Measurements from ENCODE around the gene RNU6-9.
"Not testable (repeated sequence)": the region's sequence is repeated elsewhere in the genome, so short reads cannot be mapped to it uniquely, and the experiment has no call there.

RNU6-9 gene

DNA sequence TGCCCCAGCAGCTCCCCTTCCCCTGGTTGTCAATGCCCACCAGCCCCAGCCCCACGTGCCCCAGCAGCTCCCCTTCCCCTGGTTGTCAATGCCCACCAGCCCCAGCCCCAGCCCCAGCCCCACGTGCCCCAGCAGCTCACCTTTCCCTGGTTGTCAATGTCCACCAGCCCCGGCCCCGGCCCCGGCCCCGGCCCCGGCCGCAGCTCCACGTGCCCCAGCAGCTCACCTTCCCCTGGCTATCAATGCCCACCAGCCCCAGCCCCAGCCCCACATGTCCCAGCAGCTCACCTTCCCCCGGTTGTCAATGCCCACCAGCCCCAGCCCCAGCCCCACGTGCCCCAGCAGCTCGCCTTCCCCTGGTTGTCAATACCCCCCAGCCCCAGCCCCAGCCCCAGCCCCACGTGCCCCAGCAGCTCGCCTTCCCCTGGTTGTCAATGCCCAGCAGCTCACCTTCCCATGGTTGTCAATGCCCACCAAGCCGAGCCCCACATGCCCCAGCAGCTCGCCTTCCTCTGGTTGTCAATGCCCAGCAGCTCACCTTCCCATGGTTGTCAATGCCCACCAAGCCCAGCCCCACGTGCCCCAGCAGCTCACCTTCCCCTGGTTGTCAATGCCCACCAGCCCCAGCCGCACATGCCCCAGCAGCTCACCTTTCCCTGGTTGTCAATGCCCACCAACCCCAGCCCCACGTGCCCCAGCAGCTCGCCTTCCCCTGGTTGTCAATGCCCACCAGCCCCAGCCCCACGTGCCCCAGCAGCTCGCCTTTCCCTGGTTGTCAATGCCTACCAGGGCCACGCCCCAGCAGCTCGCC is 14.3 kb upstream of the RNU6-9 start:
- DNase-seq, result not testable (repeated sequence)

DNA sequence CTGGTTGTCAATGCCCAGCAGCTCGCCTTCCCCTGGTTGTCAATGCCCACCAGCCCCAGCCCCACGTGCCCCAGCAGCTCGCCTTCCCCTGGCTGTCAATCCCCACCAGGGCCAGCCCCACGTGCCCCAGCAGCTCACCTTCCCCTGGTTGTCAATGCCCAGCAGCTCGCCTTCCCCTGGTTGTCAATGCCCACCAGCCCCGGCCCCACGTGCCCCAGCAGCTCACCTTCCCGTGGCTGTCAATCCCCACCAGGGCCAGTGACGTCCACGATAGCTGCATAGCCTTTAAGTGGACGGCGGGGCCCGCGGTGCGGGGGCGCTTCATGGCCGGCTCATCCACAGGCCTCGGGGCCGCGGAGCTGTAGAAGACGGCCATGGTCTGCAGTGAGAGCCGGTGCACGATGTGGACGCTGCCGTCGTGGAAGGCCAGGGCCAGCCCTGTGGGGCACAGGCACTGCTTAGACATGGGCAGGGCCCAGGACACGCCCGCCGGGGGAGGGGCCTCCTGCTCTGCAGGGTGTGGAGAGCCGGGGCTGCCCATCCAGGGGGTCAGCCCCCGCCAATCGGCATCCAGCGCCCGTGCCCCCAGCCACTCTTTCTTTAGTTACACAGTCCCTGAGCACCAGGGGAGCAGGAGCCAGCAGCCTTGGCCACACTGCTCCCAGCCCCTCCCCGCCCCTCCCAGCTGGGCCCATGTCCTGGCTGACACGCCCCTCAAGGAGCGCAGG is 13.4 kb upstream of the RNU6-9 start:
- no peak for DNase-seq

DNA sequence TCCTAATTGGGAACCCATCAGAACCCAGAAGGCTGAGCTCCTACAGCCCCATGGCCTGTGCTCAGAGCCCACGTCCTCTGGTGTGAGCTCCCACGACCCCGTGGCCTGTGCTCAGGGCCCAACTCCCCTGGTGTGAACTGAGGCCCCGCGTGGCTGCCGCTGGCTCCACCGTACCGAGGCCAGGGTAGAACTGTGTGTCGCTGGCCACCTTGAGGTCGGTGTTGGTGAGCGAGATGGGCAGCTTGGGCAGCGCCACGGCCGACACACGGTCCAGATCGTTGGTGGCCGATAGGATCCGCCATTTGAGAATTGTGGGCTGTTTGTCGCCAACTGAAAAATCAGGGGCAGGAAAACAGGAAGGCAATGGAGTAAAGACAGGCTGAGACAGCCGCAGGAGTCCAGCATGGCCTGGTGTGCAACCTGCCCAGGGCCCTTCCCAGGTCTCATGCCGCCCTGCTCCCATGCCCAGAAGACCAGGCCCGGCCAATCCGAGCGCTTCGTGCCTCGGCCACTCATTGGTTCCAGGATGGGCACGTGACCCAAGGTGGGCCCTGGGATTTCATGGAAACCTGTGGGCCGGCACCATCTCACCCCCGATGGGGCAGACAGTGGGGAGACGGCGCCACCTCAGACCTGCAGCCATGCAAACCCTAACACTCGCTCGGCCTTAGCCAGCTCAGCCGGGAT is 11.8 kb upstream of the RNU6-9 start:
- DNase-seq, result no peak

DNA sequence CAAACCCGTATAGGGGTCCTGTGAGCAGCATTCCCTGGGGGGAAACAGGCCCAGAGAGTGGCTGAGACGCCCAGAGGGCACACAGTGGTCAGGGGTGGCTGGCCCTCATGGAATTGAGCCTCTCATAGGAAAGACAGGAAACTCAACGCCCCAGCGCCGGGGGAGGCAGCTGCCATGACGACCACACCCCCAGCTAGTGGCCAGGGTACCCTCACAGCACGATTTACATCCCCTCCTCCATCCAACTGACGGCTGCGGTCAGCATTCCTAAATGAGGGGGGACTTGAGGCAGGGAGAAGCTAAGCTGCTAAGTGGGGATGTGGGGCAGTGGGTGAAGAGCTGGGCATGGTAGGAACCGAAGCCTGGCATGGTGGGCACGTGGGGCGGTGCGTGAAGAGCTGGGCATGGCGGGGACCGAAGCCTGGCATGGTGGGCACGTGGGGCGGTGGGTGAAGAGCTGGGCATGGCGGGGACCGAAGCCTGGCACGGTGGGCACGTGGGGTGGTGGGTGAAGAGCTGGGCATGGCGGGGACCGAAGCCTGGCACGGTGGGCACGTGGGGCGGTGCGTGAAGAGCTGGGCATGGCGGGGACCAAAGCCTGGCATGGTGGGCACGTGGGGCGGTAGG is 10.3 kb upstream of the RNU6-9 start:
- no peak for DNase-seq

DNA sequence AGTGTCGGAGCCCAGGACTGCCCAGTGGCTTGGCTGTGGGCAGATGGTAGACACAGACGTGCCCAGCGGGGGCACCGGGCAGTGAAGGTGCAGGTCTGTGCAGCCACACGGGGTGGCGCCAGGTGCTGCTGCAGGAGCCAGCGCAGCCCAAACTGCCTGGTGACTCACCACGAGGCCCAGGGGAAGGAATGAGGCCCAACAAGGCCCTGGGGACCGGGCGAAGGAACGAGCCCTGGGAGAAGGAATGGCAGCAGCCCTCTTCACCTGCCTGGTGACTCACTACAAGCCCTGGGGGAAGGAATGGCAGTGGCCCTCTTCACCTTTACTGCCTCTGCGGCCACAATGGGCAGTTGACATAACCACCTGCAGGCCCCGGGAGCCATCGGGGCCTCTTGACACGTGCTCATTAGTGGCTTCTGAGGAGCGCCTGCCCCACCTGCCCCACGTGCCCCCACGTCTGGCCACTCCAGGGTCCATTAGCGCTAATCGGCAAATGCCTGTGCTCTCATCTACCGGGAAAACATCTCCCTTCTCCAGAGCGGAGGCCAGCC is 9.5 kb upstream of the RNU6-9 start:
- no peak for DNase-seq

DNA sequence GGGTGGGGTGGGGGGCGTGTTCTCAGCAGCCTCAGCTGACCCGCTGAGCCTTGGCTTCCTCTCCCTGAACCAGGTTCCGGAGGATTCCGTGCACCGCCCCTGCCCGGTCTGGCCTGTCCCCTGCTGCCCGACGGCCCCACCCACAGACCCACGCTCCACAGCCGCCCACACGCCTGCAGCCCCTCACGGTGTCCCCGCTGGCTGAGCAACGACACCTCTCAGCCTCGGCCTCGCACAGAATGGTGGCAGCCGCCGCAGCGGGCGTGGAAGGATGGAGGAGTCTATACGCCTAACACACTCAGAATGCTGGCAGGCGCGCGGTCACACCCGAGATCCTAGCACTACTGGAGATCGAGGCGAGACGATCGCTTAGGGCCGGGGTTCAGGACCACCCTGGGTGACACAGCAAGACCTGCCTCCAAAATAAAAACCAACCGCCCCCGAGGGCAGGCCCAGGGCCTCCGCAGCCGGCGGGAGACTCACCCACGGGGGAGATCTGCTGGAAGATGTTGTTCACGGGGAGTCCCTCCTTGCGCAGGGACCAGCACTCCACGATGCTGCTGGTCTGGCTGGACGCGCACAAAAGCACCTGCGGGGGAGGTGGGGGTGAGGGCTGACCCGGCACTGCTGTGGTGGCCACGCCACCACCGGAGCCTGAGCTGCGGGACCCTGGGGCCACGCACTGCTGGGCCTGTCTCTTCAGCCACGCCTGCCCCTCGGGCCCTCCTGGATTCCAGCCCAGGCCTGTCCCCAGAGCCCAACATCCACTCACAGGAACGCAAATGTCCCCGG is 8.7 kb upstream of the RNU6-9 start:
- DNase-seq, result no peak

DNA sequence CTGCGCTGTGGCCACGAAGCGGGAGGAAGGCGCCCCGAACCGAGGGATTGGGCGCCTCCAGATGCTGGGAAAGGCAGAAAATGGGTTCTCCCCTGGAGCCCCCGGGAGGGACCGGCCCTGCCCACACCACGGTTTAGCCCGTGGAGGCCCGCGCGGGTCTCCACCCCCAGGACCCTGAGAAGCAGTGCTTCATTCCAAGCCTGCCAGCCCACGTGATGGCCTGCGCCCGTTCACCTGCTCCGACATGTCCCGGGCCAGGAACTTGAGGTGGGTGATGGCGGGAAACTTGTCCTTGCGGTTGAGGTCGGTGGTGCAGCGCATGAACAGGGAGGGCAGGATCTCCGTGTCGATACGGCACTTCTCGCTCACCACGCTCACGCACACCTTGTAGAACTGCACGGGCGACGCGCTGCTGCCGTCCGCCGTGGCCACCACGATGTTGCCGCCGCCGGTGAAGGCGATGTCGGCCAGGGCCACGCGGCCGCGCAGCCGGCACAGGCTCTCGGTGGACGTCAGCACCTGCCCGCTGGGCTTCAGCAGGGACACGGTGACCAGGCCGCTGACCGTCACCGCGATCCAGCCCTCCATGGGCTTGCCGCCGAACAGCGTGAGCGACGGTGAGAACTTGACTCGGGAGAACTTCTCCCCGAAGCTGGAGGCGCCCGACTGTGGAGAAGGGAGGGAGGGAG is 7.6 kb upstream of the RNU6-9 start:
- DNase-seq, result no peak

DNA sequence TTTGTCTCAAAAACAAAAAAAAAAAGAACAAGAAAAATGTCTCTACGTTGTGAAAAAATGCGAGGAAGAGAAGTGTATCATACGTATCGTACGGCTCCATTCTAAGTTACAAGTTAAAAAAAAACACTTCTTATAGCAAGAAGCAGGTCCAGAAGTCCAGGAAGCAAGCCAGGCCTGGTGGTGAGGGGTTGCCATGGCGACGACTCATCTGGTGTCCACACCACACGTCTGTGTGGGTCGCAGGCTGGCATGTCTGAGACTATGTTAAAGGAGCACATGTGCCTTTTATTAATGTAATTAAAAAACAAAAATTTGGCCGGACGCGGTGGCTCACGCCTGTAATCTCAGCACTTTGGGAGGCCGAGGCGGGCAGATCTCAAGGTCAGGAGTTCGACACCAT is 6.2 kb upstream of the RNU6-9 start:
- DNase-seq, result no peak

DNA sequence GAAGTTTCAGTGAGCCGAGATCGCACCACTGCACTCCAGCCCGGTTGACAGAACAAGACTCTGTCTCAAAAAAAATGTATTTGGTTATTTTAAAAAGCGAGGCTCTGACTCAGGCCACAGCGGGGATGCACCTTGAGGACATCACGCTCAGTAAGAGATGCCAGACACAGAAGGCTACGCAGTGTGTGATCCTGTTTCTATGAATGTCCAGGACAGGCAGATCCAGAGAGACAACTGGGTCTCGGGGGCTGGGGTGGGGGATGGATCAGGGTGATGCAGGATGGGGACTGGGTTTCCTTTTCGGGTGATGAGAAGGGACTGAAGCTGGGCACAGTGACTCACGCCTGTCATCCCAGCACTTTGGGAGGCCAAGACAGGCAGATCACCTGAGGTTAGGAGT is 5.7 kb upstream of the RNU6-9 start:
- no peak for DNase-seq

DNA sequence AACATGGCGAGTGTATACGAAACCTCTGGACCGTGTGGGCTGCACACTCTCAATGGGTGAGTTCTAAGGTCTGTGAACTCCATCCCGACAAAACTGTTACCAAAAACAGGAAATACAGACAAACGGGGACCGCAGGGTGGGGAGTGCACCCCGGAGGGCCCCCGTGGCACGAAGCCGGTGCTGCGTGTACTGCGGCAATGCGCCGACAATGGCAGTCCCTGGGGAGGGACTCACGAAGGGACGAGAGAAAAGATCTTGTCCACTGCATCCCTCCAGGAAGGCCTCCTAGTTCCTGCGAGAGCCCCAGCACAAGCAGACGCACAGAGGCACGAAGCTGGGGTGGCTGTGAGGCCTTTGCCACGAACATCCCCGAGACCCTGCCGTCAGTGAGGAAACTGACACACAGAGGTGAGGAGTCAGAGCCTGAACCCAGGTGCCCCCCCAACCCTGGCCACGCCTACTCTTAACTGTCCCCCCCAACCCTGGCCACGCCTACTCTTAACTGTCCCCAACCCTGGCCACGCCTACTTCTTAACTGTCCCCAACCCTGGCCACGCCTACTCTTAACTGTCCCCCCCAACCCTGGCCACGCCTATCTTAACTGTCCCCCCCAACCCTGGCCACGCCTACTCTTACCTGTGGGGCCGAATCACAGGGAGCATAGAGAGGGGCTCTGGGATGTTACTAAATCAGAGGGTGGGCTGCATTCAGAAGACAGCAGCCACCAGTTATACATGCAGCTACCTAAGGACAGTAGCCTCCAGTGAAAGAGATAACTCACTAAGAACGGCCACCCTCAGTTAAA is 4.5 kb upstream of the RNU6-9 start:
- DNase-seq, result no peak

DNA sequence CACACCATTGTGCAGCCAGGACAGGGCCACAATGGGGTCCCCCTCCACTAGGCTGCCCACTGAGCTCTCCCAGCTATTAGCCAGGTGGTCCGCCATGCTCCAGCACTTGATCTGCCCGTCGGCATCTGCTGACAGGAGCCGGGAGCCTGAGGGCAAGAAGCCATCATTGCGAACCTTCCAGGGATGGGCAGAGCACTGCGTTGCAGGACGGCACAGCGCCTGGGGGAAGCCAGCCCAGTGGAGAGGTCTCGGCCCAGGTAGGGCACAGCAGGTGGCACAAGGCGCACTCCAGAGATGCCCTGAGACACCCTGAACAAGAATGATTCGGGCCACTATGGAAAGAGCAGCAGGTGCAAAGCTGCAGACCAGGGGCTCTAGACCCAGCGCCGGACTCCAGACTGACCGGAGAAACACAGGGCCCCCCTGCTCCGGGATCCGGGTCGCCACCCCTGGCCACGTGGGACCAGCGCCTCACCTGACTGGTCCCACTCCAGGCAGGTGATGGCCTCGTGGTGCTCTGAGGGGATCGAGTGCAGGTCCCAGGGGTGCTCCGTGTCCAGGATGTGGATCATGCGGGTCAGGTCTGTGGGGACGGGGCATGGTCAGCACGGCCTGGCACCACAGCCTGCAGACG is 3.5 kb upstream of the RNU6-9 start:
- no peak for DNase-seq

DNA sequence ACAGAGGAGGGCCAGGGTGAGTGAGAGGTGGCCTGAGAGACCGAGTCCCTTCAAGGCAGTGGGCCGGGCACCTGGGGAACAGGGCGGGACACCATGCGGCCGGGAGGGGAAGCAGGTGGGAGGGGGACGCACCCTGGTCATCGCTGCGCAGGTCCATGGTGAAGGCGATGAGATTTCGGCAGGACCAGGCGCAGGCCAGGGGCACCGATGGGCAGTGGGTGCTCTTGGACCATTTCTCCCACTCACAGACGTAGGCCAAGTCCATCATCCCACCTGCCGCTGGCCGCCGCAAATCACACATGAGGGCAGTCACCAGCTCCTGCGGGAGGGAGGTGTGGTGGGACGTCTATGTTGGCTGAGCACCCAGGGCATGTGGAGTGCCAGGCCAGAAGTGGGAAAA is 2.5 kb upstream of the RNU6-9 start:
- no peak for DNase-seq

DNA sequence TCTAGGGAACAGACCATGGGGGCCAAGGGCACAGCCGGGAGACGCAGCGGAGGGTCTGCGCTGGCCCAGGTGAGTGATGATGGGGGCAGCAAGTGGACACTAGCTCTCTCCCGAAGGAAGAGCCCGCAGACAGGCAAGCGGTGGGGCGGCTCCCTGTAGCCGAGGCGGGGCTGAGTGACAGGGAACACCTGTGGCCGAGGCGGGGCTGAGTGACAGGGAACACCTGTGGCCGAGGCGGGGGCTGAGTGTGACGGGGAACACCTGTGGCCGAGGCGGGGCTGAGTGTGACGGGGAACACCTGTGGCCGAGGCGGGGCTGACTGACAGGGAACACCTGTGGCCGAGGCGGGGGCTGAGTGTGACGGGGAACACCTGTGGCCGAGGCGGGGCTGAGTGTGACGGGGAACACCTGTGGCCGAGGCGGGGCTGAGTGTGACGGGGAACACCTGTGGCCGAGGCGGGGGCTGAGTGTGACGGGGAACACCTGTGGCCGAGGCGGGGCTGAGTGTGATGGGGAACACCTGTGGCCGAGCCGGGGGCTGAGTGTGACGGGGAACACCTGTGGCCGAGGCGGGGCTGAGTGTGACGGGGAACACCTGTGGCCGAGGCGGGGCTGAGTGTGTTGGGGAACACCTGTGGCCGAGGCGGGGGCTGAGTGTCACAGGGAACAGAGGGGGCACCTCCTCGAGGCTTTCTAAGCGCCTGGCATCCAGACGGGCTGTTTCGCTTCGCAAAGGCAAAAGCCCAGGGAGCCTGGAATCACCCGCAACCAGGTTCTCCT is 1.7 kb upstream of the RNU6-9 start:
- DNase-seq, result not testable (repeated sequence)

DNA sequence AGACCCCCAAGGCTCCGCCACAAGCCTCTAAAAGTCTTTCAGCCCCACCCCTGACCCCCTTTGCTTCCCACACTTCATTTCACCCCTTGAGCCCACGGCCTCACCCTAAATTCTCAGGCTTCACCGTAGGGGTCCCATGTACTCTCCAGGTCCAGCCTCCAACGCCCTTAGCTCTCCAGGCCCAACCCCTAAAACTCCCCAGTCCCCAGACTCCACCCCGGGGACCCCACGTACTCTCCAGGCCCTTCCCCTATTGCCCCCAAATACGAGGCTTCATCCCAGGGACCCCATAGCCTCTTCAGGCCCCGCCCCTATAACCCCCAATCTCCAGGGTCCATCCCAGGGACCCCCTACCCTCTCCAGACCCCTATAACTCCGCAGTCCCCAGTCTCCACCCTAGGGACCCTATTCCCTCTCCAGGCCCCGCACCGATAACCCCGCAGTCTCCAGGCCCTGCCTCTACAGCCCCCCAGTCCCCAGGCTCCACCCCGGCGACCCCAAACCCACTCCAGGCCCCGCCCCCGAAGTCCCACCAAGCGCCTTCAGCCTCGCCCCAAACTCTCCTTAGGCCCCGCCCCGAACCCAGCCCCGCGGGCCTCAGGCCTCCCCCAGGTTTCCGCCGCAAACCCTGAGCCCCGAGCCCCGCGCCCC is 916 bp upstream of the RNU6-9 start:
- DNase-seq, result no peak

DNA sequence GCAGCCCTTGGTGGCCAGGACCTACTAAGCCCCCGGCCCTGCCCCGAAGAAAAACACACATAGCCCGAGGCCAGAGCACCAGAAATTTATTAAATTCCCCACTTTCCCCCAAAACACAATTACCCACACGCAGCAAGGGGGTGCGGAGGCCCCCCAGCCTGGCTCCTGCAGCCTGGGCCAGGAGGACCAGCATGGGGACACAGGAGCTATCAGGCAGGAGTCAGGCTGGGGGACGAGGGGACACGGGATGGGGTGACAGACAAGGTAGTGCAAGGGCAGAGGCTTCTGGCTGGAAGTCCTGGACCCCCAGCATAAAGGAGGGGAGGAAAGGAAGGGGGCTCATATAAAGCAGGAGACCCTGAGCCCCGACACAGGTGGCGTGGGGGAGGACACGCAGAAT is 3.1 kb downstream of the RNU6-9 start:
- DNase-seq, result no peak

DNA sequence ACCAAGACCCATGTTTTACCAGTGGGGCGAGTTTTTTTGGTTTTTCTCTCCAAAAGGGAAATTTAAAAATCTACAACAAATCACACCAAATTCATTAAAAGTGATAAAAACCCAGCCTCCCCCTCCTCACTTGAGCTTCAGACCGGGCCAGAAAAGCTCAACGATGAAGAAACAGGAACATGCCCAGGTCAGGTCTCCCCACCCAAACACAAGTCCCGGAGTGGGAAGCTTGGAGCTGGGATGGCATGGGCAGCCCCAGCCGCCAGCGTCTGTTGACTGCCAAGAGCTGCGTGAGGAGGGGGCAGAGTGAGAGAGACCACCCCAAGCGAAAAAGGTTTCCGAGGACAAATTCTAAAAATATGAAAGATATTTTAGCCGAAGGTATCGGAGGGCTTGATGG is 3.7 kb downstream of the RNU6-9 start:
- no peak for DNase-seq

DNA sequence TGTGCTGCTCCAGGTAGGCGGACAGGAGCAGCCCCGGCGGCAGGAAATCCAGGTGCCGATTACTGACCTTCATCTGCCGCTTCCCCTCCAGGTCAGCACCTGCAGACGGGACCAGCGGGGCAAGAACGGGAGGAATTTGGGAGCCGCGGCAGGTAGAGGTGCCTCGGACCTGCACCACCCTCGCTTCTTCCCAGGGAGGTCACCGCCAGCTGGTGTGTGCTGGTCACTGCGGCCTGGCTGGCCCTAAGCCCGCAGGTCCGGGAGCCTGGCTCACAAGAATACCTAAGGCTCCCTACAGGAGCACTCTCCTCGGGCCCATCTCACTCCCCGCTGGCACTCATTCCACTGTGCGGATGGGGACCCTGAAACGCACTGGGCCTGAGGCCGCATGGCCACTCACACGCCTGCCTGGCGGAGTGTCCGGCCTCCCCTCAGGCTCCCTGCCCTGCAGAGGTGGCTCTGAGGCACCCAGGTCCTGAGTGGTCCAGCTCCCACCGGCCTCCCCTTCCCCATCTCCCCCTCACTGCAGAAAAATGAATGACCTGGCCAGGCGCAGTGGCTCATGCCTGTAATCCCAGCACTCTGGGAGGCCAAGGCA is 4.3 kb downstream of the RNU6-9 start:
- DNase-seq, result no peak

DNA sequence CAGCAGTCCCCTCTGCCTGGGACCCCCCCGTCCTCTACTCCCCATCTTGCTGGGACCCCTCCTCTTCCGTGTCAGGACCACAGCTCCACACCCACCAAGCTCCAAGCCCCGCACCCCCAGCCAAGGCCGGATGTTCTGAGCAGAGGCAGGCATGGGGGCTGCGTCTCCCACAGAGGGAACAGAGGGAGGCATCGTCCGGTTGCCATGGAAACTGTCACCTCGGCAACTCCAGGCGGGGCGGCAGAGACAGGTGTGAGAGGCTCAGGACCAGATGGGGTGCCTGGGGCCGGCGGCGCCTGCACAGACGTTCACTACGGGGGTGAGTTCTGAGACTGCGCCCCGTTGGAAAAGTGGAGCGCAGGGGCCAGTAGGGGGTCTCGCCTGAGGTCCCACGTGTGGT is 5.4 kb downstream of the RNU6-9 start:
- no peak for DNase-seq

All from midbrain (tissue), 1 donor.